GM12878 (cell line): ENCODE measurements around the gene NRG4. TPM values are rescaled to one million over a fixed set of nuclear protein-coding genes. Genes with fewer than 3 reads are reported as not detected.

Experiments
- ATAC-seq: fragments of 200-7000 bp; cut with Tn5 transposase; 3 replicates; pipeline ENCODE4 v1.9.1; 2020; ENCODE audit warnings: mild to moderate bottlenecking, moderate library complexity
- BruUV-seq: library from RNA; stranded (reverse); fragments of 400-500 nt; replicated peaks from 2 replicates; lab custom pipeline; 2021; lab: Mats Ljungman, UMichigan
- CTCF ChIA-PET: fragments of 300-600 bp; sonication (Branson Sonifier 250); formaldehyde crosslinking; extraction: SDS; loops from one replicate; lab custom pipeline; 2021; ENCODE audit warnings: inconsistent platforms; lab: Yijun Ruan, JAX
- POLR2A ChIA-PET: fragments of 350-600 bp; formaldehyde crosslinking; extraction: SDS; loops from one replicate; lab custom pipeline; 2021; ENCODE audit warnings: inconsistent platforms; lab: Charles Lee
- RAD21 ChIA-PET: fragments of 300-600 bp; sonication (Branson Sonifier 250); formaldehyde crosslinking; loops from one replicate; lab custom pipeline; 2023; ENCODE audit warnings: antibody characterized with exemption; ENCODE audit not compliant: unreplicated experiment; lab: Charles Lee
- SMC1A ChIA-PET: fragments of 300-600 bp; sonication (Branson Sonifier 250); formaldehyde crosslinking; loops from one replicate; lab custom pipeline; 2023; ENCODE audit not compliant: unreplicated experiment, uncharacterized antibody; lab: Charles Lee
- DNase-seq: peaks from one replicate; pipeline ENCODE4 v3.0.0-alpha.2; 2011; ENCODE audit warnings: low read depth, low spot score
- FAIRE-seq: peaks from 3 replicates; lab custom pipeline; 2011; peaks lifted over from hg19 to GRCh38; lab: Jason Lieb, UNC
- H2AFZ ChIP-seq: 2 replicates; pipeline ENCODE4 v1.6.0; 2011; ENCODE audit warnings: low read depth, low read length, control low read depth; ENCODE audit not compliant: control insufficient read depth
- H3K27ac ChIP-seq: 2 replicates; pipeline ENCODE4 v1.5.1; 2011; ENCODE audit warnings: control low read depth; ENCODE audit not compliant: control insufficient read depth, insufficient read depth
- H3K27me3 ChIP-seq, 2 experiments: replicated peaks in 1 of 2; 2 replicates each; pipeline versions ENCODE4 v1.6.0 to v1.6.1; 2011; ENCODE audit warnings: low read length in 1 of 2; ENCODE audit not compliant: control insufficient read depth in 2 of 2, insufficient read depth in 2 of 2
- H3K36me3 ChIP-seq, 2 experiments: 2 replicates each; pipeline ENCODE4 v1.5.1; 2011; ENCODE audit warnings: low read length in 1 of 2; ENCODE audit not compliant: control insufficient read depth in 2 of 2, insufficient read depth in 2 of 2
- H3K4me1 ChIP-seq: 2 replicates; pipeline ENCODE4 v1.6.1; 2011; ENCODE audit warnings: mild to moderate bottlenecking, low read length, moderate library complexity, mixed read lengths; ENCODE audit not compliant: control insufficient read depth, insufficient read depth
- H3K4me2 ChIP-seq: 2 replicates; pipeline ENCODE4 v1.6.0; 2011; ENCODE audit warnings: control low read depth; ENCODE audit not compliant: control insufficient read depth, insufficient read depth
- H3K4me3 ChIP-seq: fragments of 200-600 bp; sonication (generic); 2 replicates; pipeline ENCODE4 v1.5.1; 2016
- H3K79me2 ChIP-seq: 2 replicates; pipeline ENCODE4 v1.6.0; 2011; ENCODE audit warnings: low read length; ENCODE audit not compliant: control insufficient read depth, insufficient read depth
- H3K9ac ChIP-seq: 2 replicates; pipeline ENCODE4 v1.8.0; 2011; ENCODE audit warnings: low read length, control low read depth, mixed read lengths; ENCODE audit not compliant: control insufficient read depth, insufficient read depth
- H3K9me3 ChIP-seq: replicated peaks from 3 replicates; pipeline ENCODE4 v1.5.1; 2011; ENCODE audit warnings: mild to moderate bottlenecking, low read length; ENCODE audit not compliant: control insufficient read depth, insufficient read depth
- H4K20me1 ChIP-seq: 2 replicates; pipeline ENCODE4 v1.6.0; 2011; ENCODE audit not compliant: control insufficient read depth, insufficient read depth
- ATF7 ChIP-seq: fragments of 450-650 bp; IDR thresholded peaks from 2 replicates; pipeline ENCODE4 v1.6.1; 2016; ENCODE audit warnings: low read depth, mild to moderate bottlenecking
- BMI1 ChIP-seq: fragments of 450-650 bp; IDR thresholded peaks from 2 replicates; pipeline ENCODE4 v1.6.1; 2016; ENCODE audit warnings: mild to moderate bottlenecking, moderate library complexity, borderline replicate concordance
- FOXM1 ChIP-seq: IDR thresholded peaks from 2 replicates; pipeline ENCODE4 v1.6.1; 2012; ENCODE audit warnings: low read depth, mild to moderate bottlenecking, inconsistent platforms, low read length, moderate library complexity
- NBN ChIP-seq: fragments of 450-650 bp; IDR thresholded peaks from 2 replicates; pipeline ENCODE4 v1.6.1; 2016
- NRF1 ChIP-seq: conservative IDR thresholded peaks from 2 replicates; pipeline ENCODE4 v1.6.1; 2011; ENCODE audit warnings: mild to moderate bottlenecking, low read depth, low read length, improper control_type of control experiment
- POLR2AphosphoS2 ChIP-seq: IDR thresholded peaks from 2 replicates; pipeline ENCODE4 v1.6.1; 2011; ENCODE audit warnings: low read depth, mild to moderate bottlenecking, low read length, improper control_type of control experiment, moderate library complexity
- RAD21 ChIP-seq: IDR thresholded peaks from 2 replicates; pipeline ENCODE4 v1.6.1; 2011; ENCODE audit warnings: mild to moderate bottlenecking, low read depth, low read length, moderate library complexity; ENCODE audit not compliant: insufficient read depth
- RB1 ChIP-seq: fragments of 450-650 bp; formaldehyde crosslinking; IDR thresholded peaks from 2 replicates; pipeline ENCODE4 v1.6.1; 2017; ENCODE audit warnings: mild to moderate bottlenecking, borderline replicate concordance
- RFX5 ChIP-seq: IDR thresholded peaks from 2 replicates; pipeline ENCODE4 v1.6.1; 2011; ENCODE audit warnings: low read depth, low read length, improper control_type of control experiment
- SMAD5 ChIP-seq: IDR thresholded peaks from 2 replicates; pipeline ENCODE4 v1.6.1; 2016; ENCODE audit warnings: antibody characterized with exemption, low read depth
- SP1 ChIP-seq: IDR thresholded peaks from one replicate; pipeline ENCODE4 v1.6.1; 2011; ENCODE audit warnings: low read depth, low read length
- TAF1 ChIP-seq: IDR thresholded peaks from 2 replicates; pipeline ENCODE4 v1.6.1; 2011; ENCODE audit warnings: mild to moderate bottlenecking, low read depth, low read length, borderline replicate concordance
- WRNIP1 ChIP-seq: IDR thresholded peaks from 2 replicates; pipeline ENCODE4 v1.6.1; 2011; ENCODE audit warnings: low read depth, low read length, improper control_type of control experiment, borderline replicate concordance
- ZSCAN29 ChIP-seq: fragments of 450-650 bp; IDR thresholded peaks from 2 replicates; pipeline ENCODE4 v1.6.1; 2017; ENCODE audit warnings: mild to moderate bottlenecking, moderate library complexity
- ZZZ3 ChIP-seq: IDR thresholded peaks from 2 replicates; pipeline ENCODE4 v1.6.1; 2011; ENCODE audit warnings: low read depth; ENCODE audit not compliant: control insufficient read depth, insufficient read length
- WGBS: methylation state at CpG from one replicate; pipeline ENCODE4 v1.1.6; 2016; ENCODE audit warnings: low lambda C conversion rate; ENCODE audit not compliant: insufficient replicate concordance, insufficient coverage; ENCODE audit errors: missing lambda C conversion rate; 5-methylcytosine and 5-hydroxymethylcytosine counted together
- in situ Hi-C: fragments of 300-500 bp; cut with MboI; formaldehyde crosslinking; loops from 9 replicates; pipeline ENCODE4 v1.14.3; 2018; ENCODE audit warnings: mixed read lengths
- intact Hi-C: fragments of 100-400 bp; cut with micrococcal nuclease; formaldehyde crosslinking; loops from one replicate; pipeline ENCODE4 v1.14.2; 2022; ENCODE audit not compliant: unreplicated experiment
- polyA plus RNA-seq, 11 experiments: library from polyadenylated mRNA; depleted of rRNA in 4 of 11; unstranded in 6 of 11; stranded (reverse) in 5 of 11; fragments of >200 nt; fragmentation: Nextera tagmentation in 4 of 11; fragmentation: Illumina TruSeq in 1 of 11; extraction: Ambion mirVana in 4 of 11; extraction: Trizol in 1 of 11; gene quantifications; 1 replicate in 1 of 11; 2 replicates in 10 of 11; pipeline versions ENCODE4 v1.2.1 to v1.2.3, GENCODE V29; 2011 to 2016; ENCODE audit warnings: inconsistent platforms in 2 of 11, missing spikeins in 2 of 11, low read depth in 1 of 11
- total RNA-seq, 4 experiments: library from RNA; depleted of rRNA in 3 of 4; stranded (reverse); fragments of >200 nt in 3 of 4; fragmentation: Illumina TruSeq in 1 of 4; extraction: Trizol in 1 of 4; gene quantifications; 2 replicates each; pipeline versions ENCODE4 v1.2.1 to v1.2.3, GENCODE V29; 2013 to 2021
- TF ChIP-seq, protein P1 (sequence below), 3 experiments: IDR thresholded peaks in 2 of 3; conservative IDR thresholded peaks in 1 of 3; 2 replicates each; pipeline ENCODE4 v1.5.1; 2011; ENCODE audit warnings: low read depth in 3 of 3, low read length in 3 of 3, mild to moderate bottlenecking in 3 of 3, control low read depth in 2 of 3, moderate library complexity in 2 of 3, inconsistent platforms in 1 of 3, mixed read lengths in 1 of 3; ENCODE audit not compliant: control insufficient read depth in 2 of 3, insufficient read depth in 1 of 3; ENCODE audit errors: extremely low read depth in 1 of 3
- TF ChIP-seq, protein P2 (sequence below): fragments of 450-650 bp; IDR thresholded peaks from 2 replicates; pipeline ENCODE4 v1.6.1; 2016; ENCODE audit warnings: mild to moderate bottlenecking

Gene NRG4
- total and polyA plus RNA-seq, 10 of the 15 experiments (the other 5 are each of a cell fraction or from before 2014, with no cell fraction given): 0.76 to 8.3 (median 5.5) TPM

DNA sequence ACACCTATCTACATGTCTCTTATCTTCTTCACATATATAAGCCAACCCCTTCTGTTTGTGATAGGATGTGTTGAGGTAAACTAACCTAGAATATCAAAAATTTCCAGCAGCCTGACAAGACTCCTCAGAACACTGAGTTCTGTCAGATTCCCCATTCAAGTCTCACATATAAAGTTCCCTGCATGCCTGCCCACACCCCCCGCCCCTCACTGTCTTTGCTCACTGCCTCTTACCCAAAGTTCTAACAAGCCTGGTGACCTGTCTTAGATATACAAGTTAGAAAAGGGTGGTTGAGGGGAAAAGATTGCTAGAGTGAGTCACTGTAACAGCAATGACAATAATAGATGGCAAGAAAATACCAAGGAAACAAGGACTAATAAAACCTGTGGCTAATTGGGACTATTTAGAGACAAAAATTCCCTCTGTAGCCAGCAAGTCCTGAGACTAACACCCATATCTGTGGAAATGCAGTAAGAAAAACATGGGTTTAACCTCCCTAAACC, 68.5 kb downstream of the NRG4 start:
- FAIRE-seq (no peak), ATAC-seq (no peak; the same call in 2 of the 3 replicates)
- BruUV-seq: no TSS peak

DNA sequence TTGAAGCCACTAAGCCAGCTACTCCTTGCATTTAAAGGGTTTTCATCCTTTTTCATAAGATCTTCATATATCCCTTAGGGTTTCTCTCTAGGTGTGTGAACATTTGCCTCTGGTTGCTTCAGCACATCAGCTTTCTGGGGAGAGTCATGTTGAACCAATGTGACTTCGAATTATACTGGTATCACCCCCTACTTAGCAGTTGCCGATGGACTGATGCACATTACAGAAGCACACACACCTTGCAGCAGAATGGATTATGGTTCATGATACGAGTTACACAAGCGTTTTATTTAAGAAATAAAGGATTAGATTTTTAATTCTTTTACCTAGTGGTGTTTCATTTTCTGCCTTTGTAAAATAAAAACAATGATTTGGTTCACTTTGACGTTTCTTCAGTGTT, 69.0 kb downstream of the NRG4 start:
- H3K4me2 ChIP-seq: no peak overlapping the region
- no peak overlapping the region for H2AFZ ChIP-seq
- H3K79me2 ChIP-seq: no peaks in the 10 kb centered on the region
- RAD21 ChIA-PET: no interaction called here
- SMC1A ChIA-PET: no interaction called here
- H3K27me3 ChIP-seq: no peaks in the 10 kb centered on the region
- no peaks in the 10 kb centered on the region for H4K20me1 ChIP-seq
- no peak for DNase-seq
- CTCF ChIA-PET: no interaction called here
- intact Hi-C loops (no loop called here), in situ Hi-C loops (no loop called here)
- no peaks in the 10 kb centered on the region; a peak in 1 of 4 replicates for H3K36me3 ChIP-seq
- H3K9ac ChIP-seq: no peak overlapping the region
- FAIRE-seq: no peak
- no TSS peak for BruUV-seq
- H3K4me3 ChIP-seq: no peak overlapping the region
- no peak; the same call in 2 of the 3 replicates for ATAC-seq
- no peaks in the 10 kb centered on the region for H3K4me1 ChIP-seq
- 69% methylated on average over 5 of the region's 5 CpGs for WGBS
- POLR2A ChIA-PET: no interaction called here
- H3K9me3 ChIP-seq: no peaks in the 10 kb centered on the region
- no peak overlapping the region for H3K27ac ChIP-seq
- TF ChIP-seq, protein P1, sequence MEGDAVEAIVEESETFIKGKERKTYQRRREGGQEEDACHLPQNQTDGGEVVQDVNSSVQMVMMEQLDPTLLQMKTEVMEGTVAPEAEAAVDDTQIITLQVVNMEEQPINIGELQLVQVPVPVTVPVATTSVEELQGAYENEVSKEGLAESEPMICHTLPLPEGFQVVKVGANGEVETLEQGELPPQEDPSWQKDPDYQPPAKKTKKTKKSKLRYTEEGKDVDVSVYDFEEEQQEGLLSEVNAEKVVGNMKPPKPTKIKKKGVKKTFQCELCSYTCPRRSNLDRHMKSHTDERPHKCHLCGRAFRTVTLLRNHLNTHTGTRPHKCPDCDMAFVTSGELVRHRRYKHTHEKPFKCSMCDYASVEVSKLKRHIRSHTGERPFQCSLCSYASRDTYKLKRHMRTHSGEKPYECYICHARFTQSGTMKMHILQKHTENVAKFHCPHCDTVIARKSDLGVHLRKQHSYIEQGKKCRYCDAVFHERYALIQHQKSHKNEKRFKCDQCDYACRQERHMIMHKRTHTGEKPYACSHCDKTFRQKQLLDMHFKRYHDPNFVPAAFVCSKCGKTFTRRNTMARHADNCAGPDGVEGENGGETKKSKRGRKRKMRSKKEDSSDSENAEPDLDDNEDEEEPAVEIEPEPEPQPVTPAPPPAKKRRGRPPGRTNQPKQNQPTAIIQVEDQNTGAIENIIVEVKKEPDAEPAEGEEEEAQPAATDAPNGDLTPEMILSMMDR (IDR thresholded peaks at IDR 0.05 in 2 of 3, conservative IDR thresholded peaks at IDR 0.05 in 1 of 3; ENCODE audit: control insufficient read depth in 2 of 3, extremely low read depth in 1 of 3, insufficient read depth in 1 of 3, low read depth in 3 of 3, low read length in 3 of 3): no peak
- TF ChIP-seq RB1 (no peak), NBN (no peak), POLR2AphosphoS2 (no peak), NRF1 (no peak), FOXM1 (no peak), TAF1 (no peak), SMAD5 (no peak), BMI1 (no peak), RAD21 (no peak), ZZZ3 (no peak), SP1 (no peak), ZSCAN29 (no peak), RFX5 (no peak)
- TF ChIP-seq, protein P2, sequence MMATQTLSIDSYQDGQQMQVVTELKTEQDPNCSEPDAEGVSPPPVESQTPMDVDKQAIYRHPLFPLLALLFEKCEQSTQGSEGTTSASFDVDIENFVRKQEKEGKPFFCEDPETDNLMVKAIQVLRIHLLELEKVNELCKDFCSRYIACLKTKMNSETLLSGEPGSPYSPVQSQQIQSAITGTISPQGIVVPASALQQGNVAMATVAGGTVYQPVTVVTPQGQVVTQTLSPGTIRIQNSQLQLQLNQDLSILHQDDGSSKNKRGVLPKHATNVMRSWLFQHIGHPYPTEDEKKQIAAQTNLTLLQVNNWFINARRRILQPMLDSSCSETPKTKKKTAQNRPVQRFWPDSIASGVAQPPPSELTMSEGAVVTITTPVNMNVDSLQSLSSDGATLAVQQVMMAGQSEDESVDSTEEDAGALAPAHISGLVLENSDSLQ: no peak

More for the DNA sequence above, 68.5 kb downstream of the NRG4 start:
- SMC1A ChIA-PET: no interaction called here
- no peak overlapping the region for H3K4me3 ChIP-seq
- CTCF ChIA-PET: interaction anchor here (1.2 kb wide), 1 partner anchor 207 kb away, joined by 4 read pairs; no protein-coding TSS in a partner anchor
- H3K4me1 ChIP-seq: no peaks in the 10 kb centered on the region
- WGBS: 0% methylated on average over 1 of the region's 1 CpG
- POLR2A ChIA-PET: no interaction called here
- H4K20me1 ChIP-seq: no peaks in the 10 kb centered on the region
- no peaks in the 10 kb centered on the region; a peak in 1 of 4 replicates for H3K36me3 ChIP-seq
- H3K27me3 ChIP-seq: no peaks in the 10 kb centered on the region
- H3K4me2 ChIP-seq: no peak overlapping the region
- H3K9ac ChIP-seq: no peak overlapping the region
- intact Hi-C loops: no loop called here
- no peaks in the 10 kb centered on the region for H3K79me2 ChIP-seq
- in situ Hi-C loops: no loop called here
- H3K27ac ChIP-seq: no peak overlapping the region
- no peaks in the 10 kb centered on the region for H3K9me3 ChIP-seq
- RAD21 ChIA-PET: no interaction called here
- no peak overlapping the region for H2AFZ ChIP-seq
- no peak for DNase-seq
- TF ChIP-seq ATF7 (no peak), WRNIP1 (no peak)
